Fibroblast of villous mesenchyme (primary cell): Measurements from ENCODE around the gene SNED1. TPM values are rescaled to one million over a fixed set of nuclear protein-coding genes. Genes with fewer than 3 reads are reported as not detected.

Source experiments
- DNase-seq: peaks from one replicate; pipeline ENCODE4 v3.0.0-alpha.2; 2010; ENCODE audit warnings: low read depth
- H3K4me3 ChIP-seq: 2 replicates; pipeline ENCODE4 v1.5.1; 2011; ENCODE audit warnings: low read depth, mild to moderate bottlenecking, low read length
- CTCF ChIP-seq: IDR thresholded peaks from 2 replicates; pipeline ENCODE4 v1.5.1; 2012; ENCODE audit warnings: low read depth, mild to moderate bottlenecking, low read length; ENCODE audit not compliant: insufficient read depth
- total RNA-seq: library from RNA; depleted of rRNA; stranded (reverse); fragments of >200 nt; gene quantifications from 2 replicates; pipeline ENCODE4 v1.2.3, GENCODE V29; 2012

SNED1 gene
- total RNA-seq, 1 donor = 6.5 TPM

- H3K4me3 ChIP-seq = no peak overlapping the region
- no peak for DNase-seq
- no peak for TF ChIP-seq CTCF
Measured at GRCh38 chr2:241036964-241037421, 38.6 kb downstream of the SNED1 start.

- TF ChIP-seq CTCF = no peak
- no peak for DNase-seq
- H3K4me3 ChIP-seq = no peak overlapping the region
Measured at GRCh38 chr2:241037498-241037897, 39.1 kb downstream of the SNED1 start.

GRCh38 chr2:241038374-241039180 is 40.2 kb downstream of the SNED1 start:
- no peak overlapping the region for H3K4me3 ChIP-seq
- DNase-seq = no peak
- no peak for TF ChIP-seq CTCF

- no peak overlapping the region for H3K4me3 ChIP-seq
- DNase-seq = no peak
- no peak for TF ChIP-seq CTCF
Measured at GRCh38 chr2:241039416-241039815, 41.0 kb downstream of the SNED1 start.

- TF ChIP-seq CTCF = no peak
- no peak overlapping the region for H3K4me3 ChIP-seq
Measured at GRCh38 chr2:241040081-241040803, 41.8 kb downstream of the SNED1 start.

GRCh38 chr2:241041589-241042158 is 43.3 kb downstream of the SNED1 start:
- H3K4me3 ChIP-seq = no peak overlapping the region
- no peak for DNase-seq
- TF ChIP-seq CTCF = no peak

More at GRCh38 chr2:241040081-241040803, 41.8 kb downstream of the SNED1 start:
- no peak for DNase-seq
